Panc1 (cell line): Measurements from ENCODE around the gene SELENOP. TPM values are rescaled to one million over a fixed set of nuclear protein-coding genes. Genes with fewer than 3 reads are reported as not detected.

Experiments
- ATAC-seq: fragments of 200-7000 bp; cut with Tn5 transposase; 2 replicates; pipeline ENCODE4 v1.9.1; 2020; ENCODE audit warnings: mild to moderate bottlenecking, moderate library complexity
- BruUV-seq: library from RNA; stranded (reverse); fragments of 400-500 nt; replicated peaks from 2 replicates; lab custom pipeline; 2021; lab: Mats Ljungman, UMichigan
- CTCF ChIA-PET: fragments of 300-600 bp; sonication (Branson Sonifier 250); formaldehyde crosslinking; loops from one replicate; lab custom pipeline; 2022; ENCODE audit warnings: antibody characterized with exemption; lab: Charles Lee
- POLR2A ChIA-PET: fragments of 300-600 bp; sonication (Branson Sonifier 250); formaldehyde crosslinking; loops from one replicate; lab custom pipeline; 2022; ENCODE audit warnings: antibody characterized with exemption; lab: Charles Lee
- DNase-seq: peaks from one replicate; pipeline ENCODE4 v3.0.0-alpha.2; 2010; ENCODE audit warnings: low read depth, low spot score
- H3K27ac ChIP-seq: 2 replicates; pipeline ENCODE4 v1.5.1; 2011; ENCODE audit warnings: mild to moderate bottlenecking, low read length, inconsistent platforms
- H3K27me3 ChIP-seq: fragments of 200-500 bp; sonication (Bioruptor generic); 2 replicates; pipeline ENCODE4 v1.6.0; 2014; ENCODE audit warnings: low read length, inconsistent platforms; ENCODE audit not compliant: control insufficient read depth, insufficient read depth
- H3K36me3 ChIP-seq: fragments of 200-500 bp; sonication (Bioruptor generic); 2 replicates; pipeline ENCODE4 v1.5.1; 2014; ENCODE audit warnings: inconsistent platforms, mild to moderate bottlenecking, low read length, moderate library complexity; ENCODE audit not compliant: control insufficient read depth, insufficient read depth
- H3K4me1 ChIP-seq: 2 replicates; pipeline ENCODE4 v1.5.1; 2011; ENCODE audit warnings: inconsistent platforms, mild to moderate bottlenecking, low read length, moderate library complexity; ENCODE audit not compliant: control insufficient read depth, insufficient read depth
- H3K4me3 ChIP-seq, 2 experiments: 2 replicates each; pipeline ENCODE4 v1.5.1; 2011 to 2012; ENCODE audit warnings: low read depth in 2 of 2, low read length in 2 of 2, mild to moderate bottlenecking in 2 of 2, inconsistent platforms in 1 of 2, moderate library complexity in 1 of 2
- H3K9me3 ChIP-seq: fragments of 200-500 bp; sonication (Bioruptor generic); 2 replicates; pipeline ENCODE4 v1.5.1; 2014; ENCODE audit warnings: low read depth, mild to moderate bottlenecking, inconsistent platforms, low read length, moderate library complexity; ENCODE audit not compliant: control insufficient read depth, insufficient read depth
- POLR2AphosphoS5 ChIP-seq: IDR thresholded peaks from 2 replicates; pipeline ENCODE4 v1.6.1; 2012; ENCODE audit warnings: mild to moderate bottlenecking, low read depth, low read length, moderate library complexity
- SIN3A ChIP-seq: IDR thresholded peaks from 2 replicates; pipeline ENCODE4 v1.6.1; 2012; ENCODE audit warnings: low read depth, mild to moderate bottlenecking, low read length, moderate library complexity, borderline replicate concordance; ENCODE audit not compliant: insufficient read depth
- TCF7L2 ChIP-seq: IDR thresholded peaks from 2 replicates; pipeline ENCODE4 v1.6.1; 2011; ENCODE audit warnings: mild to moderate bottlenecking, low read depth, low read length, inconsistent platforms
- in situ Hi-C: cut with HindIII; loops from 2 replicates; pipeline ENCODE4 v1.10.0; 2016; ENCODE audit warnings: low sequenced_read_pairs, low pct_unique_long_range_greater_than_20kb
- intact Hi-C: fragments of 100-400 bp; cut with micrococcal nuclease; formaldehyde crosslinking; loops from one replicate; pipeline ENCODE4 v1.10.0; 2022; ENCODE audit not compliant: unreplicated experiment
- total RNA-seq: library from RNA; stranded (reverse); gene quantifications from one replicate; pipeline ENCODE4 v1.2.1, GENCODE V29; 2021; ENCODE audit not compliant: unreplicated experiment
- TF ChIP-seq, protein P1 (sequence below), 2 experiments: IDR thresholded peaks; 2 replicates each; pipeline ENCODE4 v1.6.1; 2011 to 2012; ENCODE audit warnings: low read depth in 2 of 2, control low read depth in 1 of 2, low read length in 1 of 2, mild to moderate bottlenecking in 1 of 2, moderate library complexity in 1 of 2; ENCODE audit not compliant: insufficient read depth in 1 of 2
- TF ChIP-seq, protein P2 (sequence below): fragments of 450-650 bp; IDR thresholded peaks from 2 replicates; pipeline ENCODE4 v1.5.1; 2017; ENCODE audit warnings: mild to moderate bottlenecking

The SELENOP gene
- total RNA-seq, 1 experiment from 2014 or later, result 1.6 TPM

DNA sequence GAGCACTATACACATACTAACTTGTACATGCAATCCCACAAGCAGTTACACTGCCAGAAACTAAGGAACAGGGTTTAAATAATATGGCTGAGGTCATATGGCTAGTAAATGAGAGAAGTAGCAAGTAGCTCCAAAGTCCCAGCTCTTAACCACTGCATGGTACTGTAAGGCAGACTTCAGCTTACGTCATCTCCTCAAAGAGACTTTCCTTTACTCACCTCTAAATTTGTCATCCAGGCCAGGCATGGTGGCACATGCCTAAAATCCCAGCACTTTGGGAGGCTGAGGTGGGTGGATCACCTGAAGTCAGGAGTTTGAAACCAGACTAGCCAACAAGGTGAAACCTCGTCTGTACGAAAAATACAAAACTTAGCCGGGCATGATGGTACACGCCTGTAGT lies 20.4 kb upstream of the SELENOP start:
- H3K27ac ChIP-seq, result no peak overlapping the region
- CTCF ChIA-PET, result no interaction called here
- in situ Hi-C loops (no loop called here), intact Hi-C loops (no loop called here)
- no peak overlapping the region for H3K4me3 ChIP-seq
- no TSS peak for BruUV-seq
- POLR2A ChIA-PET, result interaction anchor here (0.5 kb wide), 1 partner anchor 458 kb away, joined by 4 read pairs; no protein-coding TSS in a partner anchor
- no peaks in the 10 kb centered on the region for H3K36me3 ChIP-seq
- ATAC-seq (no peak), DNase-seq (no peak)
- no peaks in the 10 kb centered on the region for H3K9me3 ChIP-seq
- H3K4me1 ChIP-seq, result no peaks in the 10 kb centered on the region
- no peak for TF ChIP-seq POLR2AphosphoS5
- TF ChIP-seq, protein P1, sequence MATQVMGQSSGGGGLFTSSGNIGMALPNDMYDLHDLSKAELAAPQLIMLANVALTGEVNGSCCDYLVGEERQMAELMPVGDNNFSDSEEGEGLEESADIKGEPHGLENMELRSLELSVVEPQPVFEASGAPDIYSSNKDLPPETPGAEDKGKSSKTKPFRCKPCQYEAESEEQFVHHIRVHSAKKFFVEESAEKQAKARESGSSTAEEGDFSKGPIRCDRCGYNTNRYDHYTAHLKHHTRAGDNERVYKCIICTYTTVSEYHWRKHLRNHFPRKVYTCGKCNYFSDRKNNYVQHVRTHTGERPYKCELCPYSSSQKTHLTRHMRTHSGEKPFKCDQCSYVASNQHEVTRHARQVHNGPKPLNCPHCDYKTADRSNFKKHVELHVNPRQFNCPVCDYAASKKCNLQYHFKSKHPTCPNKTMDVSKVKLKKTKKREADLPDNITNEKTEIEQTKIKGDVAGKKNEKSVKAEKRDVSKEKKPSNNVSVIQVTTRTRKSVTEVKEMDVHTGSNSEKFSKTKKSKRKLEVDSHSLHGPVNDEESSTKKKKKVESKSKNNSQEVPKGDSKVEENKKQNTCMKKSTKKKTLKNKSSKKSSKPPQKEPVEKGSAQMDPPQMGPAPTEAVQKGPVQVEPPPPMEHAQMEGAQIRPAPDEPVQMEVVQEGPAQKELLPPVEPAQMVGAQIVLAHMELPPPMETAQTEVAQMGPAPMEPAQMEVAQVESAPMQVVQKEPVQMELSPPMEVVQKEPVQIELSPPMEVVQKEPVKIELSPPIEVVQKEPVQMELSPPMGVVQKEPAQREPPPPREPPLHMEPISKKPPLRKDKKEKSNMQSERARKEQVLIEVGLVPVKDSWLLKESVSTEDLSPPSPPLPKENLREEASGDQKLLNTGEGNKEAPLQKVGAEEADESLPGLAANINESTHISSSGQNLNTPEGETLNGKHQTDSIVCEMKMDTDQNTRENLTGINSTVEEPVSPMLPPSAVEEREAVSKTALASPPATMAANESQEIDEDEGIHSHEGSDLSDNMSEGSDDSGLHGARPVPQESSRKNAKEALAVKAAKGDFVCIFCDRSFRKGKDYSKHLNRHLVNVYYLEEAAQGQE (IDR thresholded peaks at IDR 0.05; ENCODE audit: insufficient read depth in 1 of 2, low read depth in 2 of 2, low read length in 1 of 2), result no peak
- TF ChIP-seq, protein P2, sequence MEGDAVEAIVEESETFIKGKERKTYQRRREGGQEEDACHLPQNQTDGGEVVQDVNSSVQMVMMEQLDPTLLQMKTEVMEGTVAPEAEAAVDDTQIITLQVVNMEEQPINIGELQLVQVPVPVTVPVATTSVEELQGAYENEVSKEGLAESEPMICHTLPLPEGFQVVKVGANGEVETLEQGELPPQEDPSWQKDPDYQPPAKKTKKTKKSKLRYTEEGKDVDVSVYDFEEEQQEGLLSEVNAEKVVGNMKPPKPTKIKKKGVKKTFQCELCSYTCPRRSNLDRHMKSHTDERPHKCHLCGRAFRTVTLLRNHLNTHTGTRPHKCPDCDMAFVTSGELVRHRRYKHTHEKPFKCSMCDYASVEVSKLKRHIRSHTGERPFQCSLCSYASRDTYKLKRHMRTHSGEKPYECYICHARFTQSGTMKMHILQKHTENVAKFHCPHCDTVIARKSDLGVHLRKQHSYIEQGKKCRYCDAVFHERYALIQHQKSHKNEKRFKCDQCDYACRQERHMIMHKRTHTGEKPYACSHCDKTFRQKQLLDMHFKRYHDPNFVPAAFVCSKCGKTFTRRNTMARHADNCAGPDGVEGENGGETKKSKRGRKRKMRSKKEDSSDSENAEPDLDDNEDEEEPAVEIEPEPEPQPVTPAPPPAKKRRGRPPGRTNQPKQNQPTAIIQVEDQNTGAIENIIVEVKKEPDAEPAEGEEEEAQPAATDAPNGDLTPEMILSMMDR, result no peak
- TF ChIP-seq TCF7L2, result no peak
- no peak for TF ChIP-seq SIN3A
- no peaks in the 10 kb centered on the region for H3K27me3 ChIP-seq

DNA sequence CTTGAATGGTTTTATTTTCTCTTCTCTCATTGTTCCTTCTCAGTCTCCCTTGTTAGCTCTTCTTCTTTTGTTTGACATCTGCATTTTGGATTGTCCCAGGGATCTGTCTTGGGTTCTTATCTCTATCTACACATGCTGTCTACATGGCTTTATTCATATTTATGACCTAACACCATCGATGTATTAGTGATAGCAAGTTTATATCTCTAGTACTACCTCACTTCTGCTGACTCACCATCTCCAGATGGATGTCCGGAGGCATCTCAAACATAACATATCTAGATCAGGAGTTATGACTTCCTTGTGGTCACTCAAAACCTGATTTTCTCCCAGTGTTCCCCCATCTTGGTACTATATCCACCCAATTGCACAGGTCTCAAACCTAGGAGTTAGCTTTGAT lies 19.2 kb upstream of the SELENOP start:
- BruUV-seq, result no TSS peak
- CTCF ChIA-PET, result no interaction called here
- intact Hi-C loops, result no loop called here

More for the DNA sequence above, 19.2 kb upstream of the SELENOP start:
- DNase-seq (no peak), ATAC-seq (no peak)
- TF ChIP-seq TCF7L2 (no peak), SIN3A (no peak), POLR2AphosphoS5 (no peak)
- TF ChIP-seq, protein P1 (IDR thresholded peaks at IDR 0.05; ENCODE audit: insufficient read depth in 1 of 2, low read depth in 2 of 2, low read length in 1 of 2), result no peak
- TF ChIP-seq, protein P2, result no peak
- Histone ChIP-seq H3K27me3 (no peaks in the 10 kb centered on the region), H3K9me3 (no peaks in the 10 kb centered on the region), H3K36me3 (no peaks in the 10 kb centered on the region), H3K4me1 (no peaks in the 10 kb centered on the region), H3K4me3 (no peak overlapping the region), H3K27ac (no peak overlapping the region)
- in situ Hi-C loops, result no loop called here
- POLR2A ChIA-PET, result no interaction called here
